GM03348 (cell line): ENCODE measurements around the gene ERVV-1.
"Not testable (repeated sequence)": the region's sequence is repeated elsewhere in the genome, so short reads cannot be mapped to it uniquely, and the experiment has no call there.

Experiments used
- DNase-seq: peaks from one replicate; pipeline ENCODE4 v3.0.0; 2012; ENCODE audit warnings: low spot score

ERVV-1 gene

GRCh38 chr19:53028306-53028705, 14.6 kb downstream of the ERVV-1 start:
- DNase-seq: not testable (repeated sequence)

- no peak for DNase-seq
Observed at GRCh38 chr19:53034054-53034453, 20.3 kb downstream of the ERVV-1 start.

GRCh38 chr19:53034948-53035675, 21.4 kb downstream of the ERVV-1 start:
- no peak for DNase-seq

- DNase-seq: peak; percentile 76
Observed at GRCh38 chr19:53037101-53038097, 23.7 kb downstream of the ERVV-1 start.

- no peak for DNase-seq
Observed at GRCh38 chr19:53041366-53041765, 27.6 kb downstream of the ERVV-1 start.

GRCh38 chr19:53045536-53045935, 31.8 kb downstream of the ERVV-1 start:
- DNase-seq: no peak

- no peak for DNase-seq
Observed at GRCh38 chr19:53047379-53047778, 33.7 kb downstream of the ERVV-1 start.

- no peak for DNase-seq
Observed at GRCh38 chr19:53055117-53055516, 41.4 kb downstream of the ERVV-1 start.

- peak; percentile 37 for DNase-seq
Observed at GRCh38 chr19:53057904-53058580, 44.3 kb downstream of the ERVV-1 start.
